Limb (tissue), 2 donors: ENCODE measurements around the gene MALAT1.
A peak's percentile ranks its signal among the peaks of the same experiment; 100 is the strongest.
"Not testable (repeated sequence)": the region's sequence is repeated elsewhere in the genome, so short reads cannot be mapped to it uniquely, and the experiment has no call there.

Experiments used
- DNase-seq, 2 donors: peaks; one replicate each; pipeline ENCODE4 v3.0.0-alpha.2; 2016; ENCODE audit errors: extremely low spot score in 2 of 2

The MALAT1 gene

GRCh38 chr11:65498977-65499712 lies at the start of gene MALAT1:
Gene MALAT1 (plus strand): TSS chr11:65499045.
- peak; percentile 95 to 98 for DNase-seq

GRCh38 chr11:65451301-65451700 lies 47.5 kb upstream of the MALAT1 start:
- DNase-seq: not testable (repeated sequence)

DNA sequence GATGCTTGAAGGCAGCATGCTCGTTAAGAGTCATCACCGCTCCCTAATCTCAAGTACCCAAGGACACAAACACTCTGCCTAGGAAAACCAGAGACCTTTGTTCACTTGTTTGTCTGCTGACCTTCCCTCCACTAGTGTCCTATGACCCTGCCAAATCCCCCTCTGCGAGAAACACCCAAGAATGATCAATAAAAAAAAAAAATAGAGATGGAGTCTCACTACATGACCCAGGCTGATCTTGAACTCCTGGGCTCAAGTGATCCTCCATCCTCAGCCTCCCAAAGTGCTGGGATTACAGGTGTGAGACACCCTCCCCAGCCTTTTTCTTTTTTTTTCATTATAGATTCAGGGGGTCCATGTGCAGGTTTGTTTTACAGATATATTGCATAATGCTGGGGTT lies 46.6 kb upstream of the MALAT1 start:
- DNase-seq: not testable (repeated sequence)

DNA sequence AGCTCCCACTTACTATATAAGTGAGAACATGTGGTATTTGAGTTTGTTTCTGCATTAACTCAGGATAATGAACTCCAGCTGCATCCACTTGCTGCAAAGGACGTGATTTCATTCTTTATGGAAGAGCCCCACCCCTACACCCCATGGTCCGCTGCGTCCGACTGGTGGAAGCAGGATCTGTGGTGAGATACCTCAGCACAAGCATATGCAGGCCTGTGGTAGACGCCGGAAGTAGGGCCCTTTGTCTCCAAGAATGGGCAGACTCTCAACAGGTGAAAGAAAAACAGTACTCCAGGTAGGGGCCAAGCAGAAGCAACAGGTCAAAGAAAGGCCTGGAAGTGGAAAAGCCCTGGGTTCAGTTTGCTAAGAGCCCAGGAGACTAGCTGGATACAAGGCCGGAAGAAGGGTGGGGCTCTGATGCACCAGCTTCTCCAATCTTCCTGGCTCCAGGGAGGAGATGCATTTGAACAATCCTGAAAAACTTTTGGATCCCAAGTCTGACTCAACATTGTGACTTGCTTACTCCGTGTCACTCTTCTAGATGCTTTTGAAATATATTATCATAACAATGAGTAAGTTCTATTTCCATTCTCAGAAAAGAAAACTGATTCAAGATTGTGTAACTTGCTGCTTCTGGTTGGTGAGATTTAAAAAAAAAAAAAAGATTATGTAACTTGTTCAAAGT lies 45.9 kb upstream of the MALAT1 start:
- DNase-seq: peak in 1 of 2 donors; percentile 71

GRCh38 chr11:65454311-65454695 lies 44.5 kb upstream of the MALAT1 start:
- DNase-seq: no peak

DNA sequence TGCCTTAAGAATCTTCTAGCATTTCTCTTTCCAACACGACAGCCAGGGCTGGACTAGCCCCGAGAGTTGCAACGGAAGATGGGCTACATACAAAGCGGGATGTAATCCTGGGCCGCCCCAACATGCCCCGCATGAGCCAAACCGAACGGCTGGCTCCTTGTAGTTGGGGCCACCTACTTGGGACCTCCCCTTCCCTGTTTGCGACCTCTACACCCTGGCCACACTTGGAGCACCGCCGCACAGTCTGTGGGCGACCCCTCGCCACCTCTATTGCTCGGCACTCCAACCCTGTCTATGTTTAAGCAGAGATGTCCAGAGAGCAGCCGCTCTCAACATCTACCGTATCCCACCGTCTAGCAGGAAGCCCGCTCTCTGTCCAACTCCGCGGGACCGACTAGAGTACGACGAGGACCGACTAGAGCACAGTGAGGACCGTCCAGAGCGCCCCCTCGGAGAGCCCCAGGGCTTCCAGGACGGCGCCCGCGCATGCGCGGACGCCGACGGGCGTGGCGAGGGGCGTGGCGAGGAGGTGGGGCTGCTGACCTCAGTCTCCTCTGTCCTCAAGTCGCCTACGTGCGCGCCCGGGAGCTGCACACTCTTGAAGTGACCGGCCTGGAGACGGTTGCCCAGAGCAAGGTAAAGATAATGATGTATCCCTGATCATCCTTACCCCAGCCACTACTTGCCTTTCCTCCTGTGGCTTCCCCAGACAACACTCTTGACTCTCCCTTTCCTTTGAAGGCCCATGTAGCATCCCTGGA lies 44.0 kb upstream of the MALAT1 start:
- peak; percentile 85 to 93 for DNase-seq

- no peak for DNase-seq
Measured at GRCh38 chr11:65456418-65456817, 42.4 kb upstream of the MALAT1 start.

DNA sequence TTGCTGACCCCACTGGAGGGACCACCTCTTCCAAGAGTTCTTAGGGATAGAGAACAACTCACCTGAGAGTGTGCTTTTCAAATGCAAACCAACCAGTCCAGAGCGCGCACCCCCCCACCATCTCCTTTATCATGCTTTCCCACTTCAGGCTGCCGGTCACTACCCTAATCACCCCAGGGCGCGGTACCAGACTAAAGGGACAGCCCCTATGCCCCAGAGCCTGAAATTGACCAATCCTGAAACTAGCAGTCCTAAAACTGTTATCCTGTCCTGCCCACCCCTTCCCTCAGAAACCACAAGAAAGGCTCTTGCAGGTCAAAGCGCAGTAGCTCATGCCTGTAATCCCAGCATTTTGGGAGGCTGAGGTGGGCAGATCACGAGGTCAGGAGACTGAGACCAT lies 39.3 kb upstream of the MALAT1 start:
- no peak for DNase-seq

- not testable (repeated sequence) for DNase-seq
Measured at GRCh38 chr11:65465471-65465870, 33.4 kb upstream of the MALAT1 start.

DNA sequence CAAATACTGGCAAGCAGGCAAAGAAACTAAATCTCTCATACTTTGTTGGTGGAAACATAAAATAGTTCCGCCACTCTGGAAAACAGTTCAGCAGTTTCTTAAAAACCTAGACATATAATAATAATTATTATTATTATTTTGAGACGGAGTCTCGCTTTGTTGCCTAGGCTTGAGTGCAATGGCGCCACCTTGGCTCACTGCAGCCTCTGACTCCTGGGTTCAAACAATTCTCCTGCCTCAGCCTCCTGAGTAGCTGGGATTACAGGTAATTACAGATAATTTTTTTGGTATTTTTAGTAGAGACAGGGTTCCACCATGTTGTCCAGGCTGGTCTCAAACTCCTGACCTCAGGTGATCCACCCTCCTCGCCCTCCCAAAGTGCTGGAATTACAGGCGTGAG lies 31.5 kb upstream of the MALAT1 start:
- not testable (repeated sequence) for DNase-seq

- DNase-seq: peak in 1 of 2 donors; percentile 38
Measured at GRCh38 chr11:65468874-65469333, 29.9 kb upstream of the MALAT1 start.

DNA sequence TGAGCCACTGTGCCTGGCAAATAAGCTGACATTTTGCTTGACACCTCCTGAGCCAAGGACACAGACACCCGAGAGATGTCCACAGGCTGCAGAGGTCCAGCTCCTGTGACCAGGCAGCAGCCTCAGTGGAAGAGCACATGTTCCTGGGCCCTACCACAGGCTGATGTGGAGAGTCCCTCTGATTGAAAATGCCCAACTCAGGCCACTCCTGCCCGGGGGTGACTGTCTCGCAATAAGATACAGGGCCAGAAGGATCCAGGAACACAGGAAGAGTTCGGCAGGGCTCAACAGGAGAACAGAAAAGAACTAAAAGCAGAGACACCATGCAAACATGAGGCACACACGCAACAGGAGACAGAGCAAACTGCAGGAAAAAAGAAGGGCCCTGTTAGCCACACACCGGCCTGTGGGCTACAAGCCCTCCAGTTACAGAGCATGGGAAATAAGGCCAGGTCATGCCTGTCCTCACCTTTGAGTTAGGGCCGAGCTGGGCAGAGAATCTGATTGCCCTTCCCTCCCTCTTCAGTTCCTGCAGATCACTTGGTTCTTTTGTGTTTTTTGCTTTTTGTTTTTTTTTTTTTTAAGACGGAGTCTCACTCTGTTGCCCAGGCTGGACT lies 28.3 kb upstream of the MALAT1 start:
- no peak for DNase-seq

DNA sequence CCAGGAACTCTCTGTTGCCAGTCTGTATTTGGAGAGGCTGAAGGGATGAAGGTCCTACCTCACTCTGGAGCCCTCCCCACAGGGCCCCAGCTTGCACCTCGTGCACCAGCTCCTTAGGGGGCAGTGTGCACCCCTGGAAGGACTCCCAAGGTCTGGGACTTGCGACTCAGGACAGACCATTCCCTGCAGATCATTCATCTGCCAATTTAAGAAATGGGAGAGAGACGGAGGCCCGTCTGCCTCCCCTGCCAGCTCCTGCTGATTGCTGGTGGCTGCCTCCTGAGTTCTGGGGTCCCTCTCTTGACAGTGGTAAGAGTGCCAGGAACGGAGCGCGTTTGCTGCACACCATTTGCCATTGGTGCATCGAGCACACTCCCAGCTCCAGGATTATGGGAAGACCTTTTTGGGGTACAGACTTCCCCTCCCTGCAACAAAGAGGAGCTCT lies 27.4 kb upstream of the MALAT1 start:
- DNase-seq: no peak

DNA sequence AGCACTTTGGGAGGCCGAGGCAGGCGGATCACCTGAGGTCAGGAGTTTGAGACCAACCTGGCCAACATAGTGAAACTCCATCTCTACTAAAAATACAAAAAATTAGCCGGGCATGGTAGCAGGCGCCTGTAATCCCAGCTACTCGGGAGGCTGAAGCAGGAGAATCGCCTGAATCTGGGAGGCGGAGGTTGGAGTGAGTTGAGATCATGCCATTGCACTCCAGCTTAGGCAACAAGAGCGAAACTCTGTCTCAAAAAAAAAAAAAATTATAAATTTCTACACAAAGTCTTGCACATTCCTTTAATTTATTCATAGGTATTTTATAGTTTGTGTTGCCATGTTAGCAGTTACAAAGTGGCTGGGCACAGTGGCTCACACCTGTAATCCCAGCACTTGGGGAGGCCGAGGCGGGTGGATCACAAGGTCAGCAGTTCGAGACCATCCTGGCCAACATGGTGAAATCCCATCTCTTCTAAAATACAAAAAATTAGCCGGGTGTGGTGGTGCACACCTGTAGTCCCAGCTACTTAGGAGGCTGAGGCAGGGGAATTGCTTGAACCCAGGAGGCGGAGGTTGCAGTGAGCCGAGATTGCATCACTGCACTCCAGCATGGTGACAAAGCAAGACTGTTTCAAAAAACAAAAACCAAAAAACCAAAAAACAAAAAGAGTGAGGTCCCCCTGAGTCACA lies 26.1 kb upstream of the MALAT1 start:
- not testable (repeated sequence) for DNase-seq

GRCh38 chr11:65473278-65473860 lies 25.5 kb upstream of the MALAT1 start:
- no peak for DNase-seq

- DNase-seq: no peak
Measured at GRCh38 chr11:65474864-65475263, 24.0 kb upstream of the MALAT1 start.

GRCh38 chr11:65476632-65477148 lies 22.2 kb upstream of the MALAT1 start:
- no peak for DNase-seq

GRCh38 chr11:65477149-65477965 lies 21.5 kb upstream of the MALAT1 start:
- peak; percentile 94 to 96 for DNase-seq

- DNase-seq: peak in 1 of 2 donors; percentile 36
Measured at GRCh38 chr11:65478388-65479183, 20.3 kb upstream of the MALAT1 start.
